Fibroblast of lung (primary cell): ENCODE data around the gene SHROOM4.

ENCODE experiments used
- EZH2 ChIP-seq: IDR thresholded peaks from 2 replicates; pipeline ENCODE4 v1.5.1; 2012; ENCODE audit warnings: low read length, control low read depth, mild to moderate bottlenecking; ENCODE audit errors: missing control alignments
- TF ChIP-seq, protein P1 (sequence below), 2 donors: IDR thresholded peaks in 1 of 2; conservative IDR thresholded peaks in 1 of 2; 1 replicate in 1 of 2; 2 replicates in 1 of 2; pipeline ENCODE4 v1.5.1; 2011 to 2012; ENCODE audit warnings: low read length in 2 of 2, control low read depth in 1 of 2, inconsistent platforms in 1 of 2, low read depth in 1 of 2, mild to moderate bottlenecking in 1 of 2

DNA sequence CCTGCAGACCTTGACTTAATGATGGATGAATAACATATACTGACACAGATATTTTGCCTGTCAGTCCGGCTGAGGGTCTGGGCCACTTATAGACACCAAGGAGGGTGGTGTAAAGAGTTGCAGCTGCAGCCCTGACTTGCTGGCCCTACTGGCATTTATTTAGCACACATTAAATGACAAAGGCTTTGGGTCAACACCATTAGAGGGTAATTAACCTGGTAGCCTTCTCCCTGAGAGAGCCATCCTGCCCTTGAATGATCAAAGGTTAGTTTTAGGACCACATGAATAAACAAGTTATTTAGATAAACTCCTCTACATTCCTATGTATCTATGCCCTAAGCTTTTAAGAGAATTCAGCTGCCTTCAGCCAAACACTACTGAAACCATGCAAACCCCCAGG, 232.6 kb downstream of the SHROOM4 start:
- TF ChIP-seq, protein P1, sequence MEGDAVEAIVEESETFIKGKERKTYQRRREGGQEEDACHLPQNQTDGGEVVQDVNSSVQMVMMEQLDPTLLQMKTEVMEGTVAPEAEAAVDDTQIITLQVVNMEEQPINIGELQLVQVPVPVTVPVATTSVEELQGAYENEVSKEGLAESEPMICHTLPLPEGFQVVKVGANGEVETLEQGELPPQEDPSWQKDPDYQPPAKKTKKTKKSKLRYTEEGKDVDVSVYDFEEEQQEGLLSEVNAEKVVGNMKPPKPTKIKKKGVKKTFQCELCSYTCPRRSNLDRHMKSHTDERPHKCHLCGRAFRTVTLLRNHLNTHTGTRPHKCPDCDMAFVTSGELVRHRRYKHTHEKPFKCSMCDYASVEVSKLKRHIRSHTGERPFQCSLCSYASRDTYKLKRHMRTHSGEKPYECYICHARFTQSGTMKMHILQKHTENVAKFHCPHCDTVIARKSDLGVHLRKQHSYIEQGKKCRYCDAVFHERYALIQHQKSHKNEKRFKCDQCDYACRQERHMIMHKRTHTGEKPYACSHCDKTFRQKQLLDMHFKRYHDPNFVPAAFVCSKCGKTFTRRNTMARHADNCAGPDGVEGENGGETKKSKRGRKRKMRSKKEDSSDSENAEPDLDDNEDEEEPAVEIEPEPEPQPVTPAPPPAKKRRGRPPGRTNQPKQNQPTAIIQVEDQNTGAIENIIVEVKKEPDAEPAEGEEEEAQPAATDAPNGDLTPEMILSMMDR (conservative IDR thresholded peaks at IDR 0.05 in 1 of 2, IDR thresholded peaks at IDR 0.05 in 1 of 2; ENCODE audit: low read depth in 1 of 2, low read length in 2 of 2): no peak
- no peak for TF ChIP-seq EZH2
